22Rv1 (cell line): ENCODE measurements around the gene CCDC80.

Experiments used
- CTCF ChIP-seq: fragments of 450-650 bp; IDR thresholded peaks from 2 replicates; pipeline ENCODE4 v1.5.1; 2017; ENCODE audit warnings: mild to moderate bottlenecking
- ZFX ChIP-seq: fragments of 450-650 bp; IDR thresholded peaks from 2 replicates; pipeline ENCODE4 v1.6.1; 2017; ENCODE audit warnings: antibody characterized with exemption, borderline replicate concordance

- TF ChIP-seq CTCF (no peak), ZFX (no peak)
Measured at GRCh38 chr3:112557976-112558375, 83.0 kb downstream of the CCDC80 start.
